Smooth muscle cell (in vitro differentiated cells): Measurements from ENCODE around the gene IL21R. TPM values are rescaled to one million over a fixed set of nuclear protein-coding genes. Genes with fewer than 3 reads are reported as not detected.

Experiments used
- DNase-seq: peaks from one replicate; lab custom pipeline; 2025; ENCODE audit not compliant: unreplicated experiment; lab: John Stamatoyannopoulos, UW
- H2AFZ ChIP-seq: fragments of 200-600 bp; sonication (generic); 2 replicates; pipeline ENCODE4 v1.6.0; 2016; ENCODE audit warnings: antibody characterized with exemption, low read depth, mild to moderate bottlenecking
- H3F3A ChIP-seq: fragments of 200-600 bp; sonication (generic); 2 replicates; pipeline ENCODE4 v1.6.0; 2017; ENCODE audit warnings: antibody characterized with exemption, low read depth
- H3K27ac ChIP-seq: fragments of 200-600 bp; sonication (generic); 2 replicates; pipeline ENCODE4 v1.5.1; 2016; ENCODE audit warnings: low read depth, mild to moderate bottlenecking
- H3K27me3 ChIP-seq: fragments of 200-600 bp; sonication (generic); 2 replicates; pipeline ENCODE4 v1.6.1; 2016; ENCODE audit warnings: low read depth, mild to moderate bottlenecking
- H3K36me3 ChIP-seq: fragments of 200-600 bp; sonication (generic); 2 replicates; pipeline ENCODE4 v1.5.1; 2016; ENCODE audit warnings: low read depth
- H3K4me1 ChIP-seq: fragments of 200-600 bp; sonication (generic); 2 replicates; pipeline ENCODE4 v1.5.1; 2016; ENCODE audit warnings: low read depth
- H3K4me2 ChIP-seq: fragments of 200-600 bp; sonication (generic); 2 replicates; pipeline ENCODE4 v1.6.0; 2016; ENCODE audit warnings: mild to moderate bottlenecking
- H3K4me3 ChIP-seq: fragments of 200-600 bp; sonication (generic); 2 replicates; pipeline ENCODE4 v1.5.1; 2016; ENCODE audit warnings: mild to moderate bottlenecking
- H3K79me2 ChIP-seq: fragments of 200-600 bp; sonication (generic); 2 replicates; pipeline ENCODE4 v1.6.0; 2016; ENCODE audit warnings: low read depth, mild to moderate bottlenecking
- H3K9ac ChIP-seq: fragments of 200-600 bp; sonication (generic); 2 replicates; pipeline ENCODE4 v1.6.0; 2016; ENCODE audit warnings: low read depth
- H3K9me3 ChIP-seq: fragments of 200-600 bp; sonication (generic); replicated peaks from 2 replicates; pipeline ENCODE4 v1.5.1; 2016; ENCODE audit warnings: low read depth
- H4K20me1 ChIP-seq: fragments of 200-600 bp; sonication (generic); 2 replicates; pipeline ENCODE4 v1.6.0; 2016; ENCODE audit warnings: low read depth
- WGBS: methylation state at CpG from one replicate; pipeline ENCODE4 v1.1.7; 2016; ENCODE audit warnings: low lambda C conversion rate; 5-methylcytosine and 5-hydroxymethylcytosine counted together
- polyA plus RNA-seq: library from polyadenylated mRNA; unstranded; fragments of >200 nt; fragmentation: Nextera tagmentation; extraction: Ambion mirVana; gene quantifications from 2 replicates; pipeline ENCODE4 v1.2.1, GENCODE V29; 2016
- total RNA-seq: library from RNA; depleted of rRNA; stranded (reverse); fragments of >200 nt; gene quantifications from 2 replicates; pipeline ENCODE4 v1.2.3, GENCODE V29; 2014
- TF ChIP-seq, protein P1 (sequence below): fragments of 200-600 bp; sonication (generic); IDR thresholded peaks from 2 replicates; pipeline ENCODE4 v1.5.1; 2017; ENCODE audit warnings: borderline replicate concordance, mild to moderate bottlenecking, antibody characterized with exemption; ENCODE audit not compliant: insufficient read depth, poor library complexity, severe bottlenecking

The IL21R gene
- total and polyA plus RNA-seq, 2 experiments from 2014 or later, result not detected

DNA sequence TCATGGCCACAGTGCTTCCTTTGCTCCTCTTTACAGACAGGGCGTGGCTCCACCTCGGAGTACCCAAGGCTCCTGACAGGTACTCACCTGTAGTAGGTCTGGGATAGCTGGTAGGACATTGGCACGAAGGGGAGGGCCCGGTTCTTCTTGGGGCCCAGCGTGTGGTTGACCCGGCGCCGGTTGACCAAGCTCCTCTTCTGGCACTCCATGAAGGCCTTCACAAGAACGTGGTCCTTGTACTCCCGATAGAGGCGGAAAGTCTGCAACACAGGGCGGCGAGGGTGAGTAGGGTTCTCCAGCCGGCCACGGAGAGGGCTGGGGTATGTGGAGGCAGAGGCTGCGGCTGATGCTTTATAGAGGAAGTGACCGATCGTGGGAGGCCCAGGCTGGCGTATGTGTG is 69.7 kb downstream of the IL21R start:
- no peak overlapping the region for H3K27ac ChIP-seq
- no peak for DNase-seq

DNA sequence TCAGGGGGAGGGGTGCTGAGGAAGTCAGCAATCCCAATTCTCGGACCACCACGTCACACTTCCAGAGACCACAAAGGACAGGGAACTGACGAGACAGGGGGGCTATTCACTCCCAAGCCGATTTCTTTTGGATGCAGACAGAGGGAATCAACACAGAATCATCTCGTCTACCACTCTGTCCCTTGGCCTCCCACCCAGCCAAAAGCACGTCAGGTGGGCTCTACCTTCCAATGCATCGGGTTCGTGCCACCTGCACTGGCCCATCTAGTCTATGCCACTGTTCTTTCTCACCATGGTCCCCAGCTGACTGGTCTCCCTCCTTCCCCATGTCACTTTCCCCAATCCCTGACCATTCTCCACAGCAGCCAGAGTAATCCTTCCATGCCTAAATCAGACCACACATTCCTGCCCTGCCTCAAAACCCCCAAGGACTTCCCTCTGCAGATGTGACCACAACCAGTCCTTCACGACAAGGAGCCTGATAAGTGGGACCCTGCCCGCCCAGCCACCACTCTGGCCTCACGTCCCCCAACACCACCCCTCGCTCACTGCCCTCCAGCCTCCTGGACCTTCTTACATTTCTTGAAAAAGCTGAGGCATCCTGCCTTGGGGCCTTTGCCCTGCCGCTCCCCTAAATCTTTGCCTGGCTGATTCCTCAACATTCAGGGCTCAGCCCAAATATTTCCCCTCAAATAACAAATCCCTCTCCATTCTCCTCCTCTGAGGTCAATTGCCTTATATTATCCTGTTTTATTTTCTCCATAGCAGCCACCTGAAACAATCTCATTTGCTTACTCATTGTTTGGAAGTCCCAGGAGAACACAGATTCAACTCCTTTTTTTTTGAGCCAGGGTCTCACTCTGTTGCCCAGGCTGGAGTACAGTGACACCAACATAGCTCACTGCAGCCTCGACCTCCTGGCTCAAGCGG is 70.4 kb downstream of the IL21R start:
- peaks cover 3% of the 10 kb centered on the region for H3K4me1 ChIP-seq
- no peak overlapping the region for H2AFZ ChIP-seq
- H4K20me1 ChIP-seq, result no peaks in the 10 kb centered on the region
- TF ChIP-seq, protein P1, sequence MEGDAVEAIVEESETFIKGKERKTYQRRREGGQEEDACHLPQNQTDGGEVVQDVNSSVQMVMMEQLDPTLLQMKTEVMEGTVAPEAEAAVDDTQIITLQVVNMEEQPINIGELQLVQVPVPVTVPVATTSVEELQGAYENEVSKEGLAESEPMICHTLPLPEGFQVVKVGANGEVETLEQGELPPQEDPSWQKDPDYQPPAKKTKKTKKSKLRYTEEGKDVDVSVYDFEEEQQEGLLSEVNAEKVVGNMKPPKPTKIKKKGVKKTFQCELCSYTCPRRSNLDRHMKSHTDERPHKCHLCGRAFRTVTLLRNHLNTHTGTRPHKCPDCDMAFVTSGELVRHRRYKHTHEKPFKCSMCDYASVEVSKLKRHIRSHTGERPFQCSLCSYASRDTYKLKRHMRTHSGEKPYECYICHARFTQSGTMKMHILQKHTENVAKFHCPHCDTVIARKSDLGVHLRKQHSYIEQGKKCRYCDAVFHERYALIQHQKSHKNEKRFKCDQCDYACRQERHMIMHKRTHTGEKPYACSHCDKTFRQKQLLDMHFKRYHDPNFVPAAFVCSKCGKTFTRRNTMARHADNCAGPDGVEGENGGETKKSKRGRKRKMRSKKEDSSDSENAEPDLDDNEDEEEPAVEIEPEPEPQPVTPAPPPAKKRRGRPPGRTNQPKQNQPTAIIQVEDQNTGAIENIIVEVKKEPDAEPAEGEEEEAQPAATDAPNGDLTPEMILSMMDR, result no peak
- no peaks in the 10 kb centered on the region for H3K79me2 ChIP-seq
- H3F3A ChIP-seq, result no peaks in the 10 kb centered on the region
- H3K9me3 ChIP-seq, result no peaks in the 10 kb centered on the region
- no peak overlapping the region for H3K27ac ChIP-seq
- no peak overlapping the region for H3K4me2 ChIP-seq
- no peak overlapping the region for H3K4me3 ChIP-seq
- WGBS, result 93% methylated on average over 15 of the region's 15 CpGs
- H3K9ac ChIP-seq, result no peak overlapping the region
- no peaks in the 10 kb centered on the region for H3K27me3 ChIP-seq
- DNase-seq, result no peak
- H3K36me3 ChIP-seq, result peaks cover 11% of the 10 kb centered on the region

More for the DNA sequence above, 69.7 kb downstream of the IL21R start:
- H2AFZ ChIP-seq, result no peak overlapping the region
- H3F3A ChIP-seq, result no peaks in the 10 kb centered on the region
- no peaks in the 10 kb centered on the region for H3K27me3 ChIP-seq
- H3K9ac ChIP-seq, result no peak overlapping the region
- TF ChIP-seq, protein P1, result no peak
- no peak overlapping the region for H3K4me3 ChIP-seq
- H3K4me2 ChIP-seq, result no peak overlapping the region
- peaks cover 12% of the 10 kb centered on the region for H3K36me3 ChIP-seq
- 90% methylated on average over 19 of the region's 19 CpGs for WGBS
- peaks cover 3% of the 10 kb centered on the region for H3K4me1 ChIP-seq
- H3K9me3 ChIP-seq, result no peaks in the 10 kb centered on the region
- H4K20me1 ChIP-seq, result no peaks in the 10 kb centered on the region
- no peaks in the 10 kb centered on the region for H3K79me2 ChIP-seq

DNA sequence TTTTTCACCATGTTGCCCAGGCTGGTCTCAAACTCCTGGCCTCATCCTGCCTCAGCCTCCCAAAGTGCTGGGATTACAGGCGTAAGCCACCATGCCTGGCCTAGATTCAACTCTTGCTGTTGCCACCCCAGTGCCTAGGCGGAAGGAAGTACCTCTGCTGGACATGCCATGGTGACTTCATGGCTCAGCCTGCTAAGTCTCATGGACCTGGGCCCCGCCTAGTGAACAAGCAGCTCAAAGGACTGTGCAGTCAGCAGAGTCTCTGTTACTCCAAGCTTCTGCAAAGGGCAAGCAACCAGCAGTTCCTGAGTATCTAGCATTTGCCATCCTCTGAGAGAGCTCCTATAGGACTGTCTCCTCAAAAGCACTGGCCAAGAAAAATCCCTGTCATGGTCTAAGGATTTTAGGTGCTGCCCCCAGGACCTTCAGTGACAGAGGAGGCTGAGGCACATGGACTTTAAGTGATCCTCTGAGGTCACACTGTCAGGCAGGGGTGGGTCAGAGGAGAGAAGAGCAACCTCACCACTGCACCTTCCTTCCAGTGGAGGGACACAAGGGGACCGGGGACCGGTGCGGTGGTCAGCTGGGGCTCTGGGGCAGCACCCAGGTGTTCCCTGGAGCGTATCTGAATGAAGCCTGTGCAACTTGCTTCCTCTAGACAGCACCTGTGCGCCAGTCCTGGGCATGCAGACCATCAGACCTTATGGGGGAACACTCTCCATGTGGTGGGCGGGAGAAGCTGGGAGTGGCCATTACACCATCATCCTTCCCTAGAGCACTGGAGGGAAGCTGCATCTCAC is 71.3 kb downstream of the IL21R start:
- Histone ChIP-seq H3K27me3 (no peaks in the 10 kb centered on the region), H3K4me1 (peaks cover 3% of the 10 kb centered on the region), H3K4me3 (no peak overlapping the region), H3K27ac (no peak overlapping the region), H3K9ac (no peak overlapping the region), H3K36me3 (peaks cover 11% of the 10 kb centered on the region), H3K79me2 (no peaks in the 10 kb centered on the region), H3K4me2 (no peak overlapping the region), H3F3A (no peaks in the 10 kb centered on the region), H4K20me1 (no peaks in the 10 kb centered on the region), H3K9me3 (no peaks in the 10 kb centered on the region), H2AFZ (no peak overlapping the region)
- WGBS, result 97% methylated on average over 9 of the region's 9 CpGs
- DNase-seq, result no peak
- TF ChIP-seq, protein P1, result no peak
